ENCODE measurements around the gene PLPPR4.

The PLPPR4 gene

GRCh38 chr1:99306644-99307043 lies 42.4 kb downstream of the PLPPR4 start:
- no peak for DNase-seq (ENCODE audit: extremely low read depth, low read depth)
- TF ChIP-seq CTCF (IDR thresholded peaks at IDR 0.05; ENCODE audit: low read depth, low read length) = no peak

- no peak for DNase-seq (ENCODE audit: extremely low read depth, low read depth)
- TF ChIP-seq CTCF (IDR thresholded peaks at IDR 0.05; ENCODE audit: low read depth, low read length) = no peak
Measured at GRCh38 chr1:99315305-99315704, 51.0 kb downstream of the PLPPR4 start.

- peak; percentile 34 for TF ChIP-seq CTCF (IDR thresholded peaks at IDR 0.05; ENCODE audit: low read depth, low read length)
- DNase-seq (ENCODE audit: extremely low read depth, low read depth) = no peak
Measured at GRCh38 chr1:99326215-99326949, 62.1 kb downstream of the PLPPR4 start.

- TF ChIP-seq CTCF (IDR thresholded peaks at IDR 0.05; ENCODE audit: low read depth, low read length) = no peak
- no peak for DNase-seq (ENCODE audit: extremely low read depth, low read depth)
Measured at GRCh38 chr1:99327357-99327756, 63.1 kb downstream of the PLPPR4 start.

GRCh38 chr1:99328171-99328570 lies 63.9 kb downstream of the PLPPR4 start:
- TF ChIP-seq CTCF (IDR thresholded peaks at IDR 0.05; ENCODE audit: low read depth, low read length) = no peak
- no peak for DNase-seq (ENCODE audit: extremely low read depth, low read depth)

GRCh38 chr1:99331083-99331482 lies 66.8 kb downstream of the PLPPR4 start:
- no peak for TF ChIP-seq CTCF (IDR thresholded peaks at IDR 0.05; ENCODE audit: low read depth, low read length)
- DNase-seq (ENCODE audit: extremely low read depth, low read depth) = no peak

- no peak for DNase-seq (ENCODE audit: extremely low read depth, low read depth)
- TF ChIP-seq CTCF (IDR thresholded peaks at IDR 0.05; ENCODE audit: low read depth, low read length) = no peak
Measured at GRCh38 chr1:99331636-99332035, 67.3 kb downstream of the PLPPR4 start.

Data from AG09319 (cell line).